GM19438 (cell line): ENCODE measurements around the gene DOHH.
"Not testable (repeated sequence)": the region's sequence is repeated elsewhere in the genome, so short reads cannot be mapped to it uniquely, and the experiment has no call there.

ENCODE experiments used
- ATAC-seq: cut with Tn5 transposase; IDR thresholded peaks from one replicate; pipeline ENCODE4 v1.9.1; 2021; ENCODE audit warnings: low read depth; ENCODE audit not compliant: unreplicated experiment

The DOHH gene

DNA sequence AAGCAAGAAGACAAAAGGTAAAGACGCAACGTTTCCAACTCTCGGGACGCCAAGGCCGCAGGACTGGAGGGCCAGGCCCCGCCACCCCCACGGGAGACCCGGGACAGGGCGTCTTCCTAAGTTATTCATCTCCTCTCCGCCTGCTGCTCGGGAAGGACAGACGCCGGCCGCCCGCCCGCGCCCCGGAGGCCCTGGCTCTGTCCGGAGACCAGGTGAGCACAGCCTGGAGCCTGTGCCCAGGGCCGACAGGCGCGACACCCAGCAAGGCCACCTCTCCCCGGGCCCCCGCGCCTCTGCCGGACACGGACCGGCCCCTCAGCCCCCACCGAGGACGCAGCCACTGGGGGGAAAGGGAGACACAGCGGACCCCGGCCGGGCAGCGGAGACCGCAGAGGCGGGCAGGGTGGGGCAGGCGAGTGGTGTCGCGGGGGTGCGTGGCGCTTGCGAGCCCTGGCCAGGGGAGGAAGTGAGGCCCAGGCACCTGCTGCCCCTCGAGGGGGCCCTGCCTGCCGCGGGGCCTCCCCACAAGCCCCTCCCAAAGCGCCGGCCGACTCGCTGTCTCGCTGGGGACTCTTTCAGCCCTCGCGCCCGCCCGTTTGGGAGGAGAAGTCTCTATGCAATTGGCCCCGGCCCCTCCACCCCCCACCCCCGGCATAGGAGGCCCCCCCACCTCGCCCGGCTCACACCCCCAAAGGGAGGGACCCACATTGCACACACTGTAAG lies 37.3 kb downstream of the DOHH start:
- ATAC-seq: no peak

DNA sequence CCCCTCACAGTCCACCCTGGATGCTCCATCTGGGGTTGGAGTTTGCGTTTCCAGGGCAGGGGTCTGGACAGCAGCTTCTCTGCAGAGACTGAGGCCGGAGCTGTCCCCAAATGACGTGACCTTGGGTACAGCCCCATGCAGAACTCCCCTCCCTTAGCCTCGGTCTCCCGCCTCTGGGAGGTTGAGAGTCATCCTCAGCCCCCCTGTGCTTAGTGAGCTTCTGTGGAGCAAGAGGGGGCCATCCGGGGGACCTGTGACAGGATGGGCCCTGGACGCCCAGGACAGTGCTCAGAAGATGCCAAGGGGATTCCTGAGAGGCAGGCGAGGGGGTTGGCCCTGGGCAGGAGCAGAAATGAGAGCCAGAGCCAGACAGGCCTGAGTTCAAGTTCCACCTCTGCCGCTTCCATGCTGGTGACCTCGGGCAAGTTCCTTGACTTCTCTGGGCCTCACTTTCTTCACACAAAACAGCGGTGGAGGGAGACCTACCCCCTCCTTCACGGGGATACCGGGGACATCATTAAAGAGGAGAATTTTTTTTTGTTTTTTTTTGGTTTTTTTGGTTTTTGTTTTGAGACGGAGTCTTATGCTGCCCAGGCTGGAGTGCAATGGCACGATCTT lies 40.4 kb downstream of the DOHH start:
- no peak for ATAC-seq

DNA sequence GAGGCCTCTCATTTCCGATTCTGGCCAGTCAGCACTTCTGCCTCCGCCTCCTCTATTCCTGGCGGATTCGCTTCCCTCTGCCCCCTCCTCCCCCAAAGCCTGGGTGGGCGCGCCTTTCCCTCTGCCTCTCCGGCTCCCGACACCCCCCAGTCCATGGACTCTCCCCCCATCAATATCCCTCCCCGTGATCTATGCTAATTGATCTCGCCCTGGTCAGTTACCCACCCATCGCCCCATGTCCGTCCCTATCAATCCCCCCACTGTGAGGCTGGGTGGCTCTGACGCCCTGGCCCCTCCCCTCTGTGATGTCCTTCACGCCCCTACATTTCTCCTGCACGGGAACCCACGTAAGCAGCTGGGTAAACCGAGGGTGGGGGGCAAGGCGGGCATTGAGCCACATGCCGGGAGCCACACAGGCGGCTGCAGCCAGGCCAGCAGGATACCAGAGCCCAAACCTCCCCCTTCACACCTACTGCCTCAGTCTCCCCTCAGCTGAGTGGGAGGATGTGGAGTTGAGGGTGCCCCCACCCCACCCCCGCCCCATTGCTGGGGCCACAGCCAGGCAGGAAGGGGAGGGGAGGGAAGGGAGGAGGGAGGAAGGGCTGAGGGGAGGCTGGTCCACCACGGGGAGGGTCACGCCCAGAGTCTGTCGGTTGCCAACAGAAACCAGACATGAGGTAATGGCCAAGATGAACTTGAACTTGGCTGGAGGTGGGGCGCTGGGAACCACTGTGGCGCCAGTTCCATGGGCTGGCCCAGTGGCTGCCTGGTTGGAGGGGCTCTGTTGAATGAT lies 41.2 kb downstream of the DOHH start:
- no peak for ATAC-seq

DNA sequence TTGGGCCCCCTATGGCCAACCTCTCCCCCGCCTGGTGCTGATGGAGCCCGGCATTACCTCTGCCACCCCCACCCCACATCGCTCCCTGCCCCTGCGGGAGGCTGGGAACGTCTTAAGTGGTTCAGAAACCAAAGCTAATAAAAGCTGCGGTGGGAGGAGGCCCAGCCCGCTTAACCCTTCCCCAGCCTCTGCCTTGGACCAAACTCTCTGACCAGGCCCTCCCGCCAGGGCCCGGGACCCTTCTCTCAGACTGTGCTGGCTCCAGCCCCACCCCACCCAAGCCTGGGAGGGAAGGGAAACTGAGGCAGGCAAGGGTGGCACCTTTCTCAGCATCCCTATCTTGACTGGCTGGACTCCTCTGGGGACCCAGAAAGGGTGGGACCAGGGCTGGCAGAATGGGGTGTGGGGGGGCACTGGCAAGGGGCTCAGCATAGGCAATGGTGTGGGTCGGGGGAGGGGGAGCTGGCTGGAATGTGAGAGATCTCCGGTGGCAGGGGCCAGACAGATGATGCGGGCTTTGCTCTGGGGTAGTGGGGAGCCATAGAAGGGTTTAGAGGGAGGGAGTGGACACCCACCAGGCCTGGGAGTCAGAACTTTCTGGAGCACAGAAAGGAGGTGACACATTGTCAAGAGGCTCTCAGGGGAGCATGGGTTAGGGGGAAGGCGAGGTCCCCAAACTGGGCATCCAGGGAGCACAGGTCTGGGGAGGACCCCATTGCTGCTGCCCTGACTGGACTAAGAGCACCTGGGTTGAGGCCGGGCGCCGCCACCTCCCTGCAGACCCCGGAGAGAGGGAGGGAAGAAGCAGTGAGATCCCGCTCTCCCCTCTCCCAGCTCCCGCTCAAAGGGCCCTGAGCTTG lies 42.0 kb downstream of the DOHH start:
- no peak for ATAC-seq

DNA sequence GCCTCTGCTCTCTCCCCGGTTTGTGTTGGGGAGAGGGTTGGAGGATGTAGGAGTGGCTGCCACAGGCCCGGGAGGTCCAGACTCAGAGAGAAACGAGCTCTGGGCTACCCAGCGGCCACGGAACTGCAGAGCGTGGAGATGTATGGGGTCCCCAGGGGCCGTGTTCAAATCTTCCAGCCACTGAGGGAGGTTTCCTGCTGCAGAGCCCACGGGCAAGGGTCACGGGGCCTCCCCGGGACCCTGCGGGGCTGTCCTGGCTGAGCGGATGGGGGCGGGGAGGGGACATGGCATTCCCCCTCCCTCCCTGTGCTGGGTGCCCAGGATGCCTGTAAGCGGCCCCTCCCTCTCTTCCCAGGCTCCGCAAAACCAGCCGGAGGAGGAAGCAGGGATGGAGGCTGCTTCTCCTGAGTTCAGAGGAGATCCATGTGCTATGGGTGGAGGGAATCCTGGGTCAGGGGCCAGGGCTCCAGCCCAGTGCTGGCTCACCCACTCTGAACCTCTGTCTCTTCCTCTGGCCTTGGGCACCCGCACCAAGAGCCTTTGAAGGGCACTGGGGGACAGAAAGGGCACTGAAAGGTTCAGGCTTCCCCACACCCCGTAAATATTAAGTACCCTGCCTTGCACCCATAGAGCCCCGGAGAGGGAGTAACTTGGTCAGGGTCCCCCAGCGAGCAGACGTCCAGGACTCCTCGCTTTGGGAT lies 42.8 kb downstream of the DOHH start:
- ATAC-seq: no peak

DNA sequence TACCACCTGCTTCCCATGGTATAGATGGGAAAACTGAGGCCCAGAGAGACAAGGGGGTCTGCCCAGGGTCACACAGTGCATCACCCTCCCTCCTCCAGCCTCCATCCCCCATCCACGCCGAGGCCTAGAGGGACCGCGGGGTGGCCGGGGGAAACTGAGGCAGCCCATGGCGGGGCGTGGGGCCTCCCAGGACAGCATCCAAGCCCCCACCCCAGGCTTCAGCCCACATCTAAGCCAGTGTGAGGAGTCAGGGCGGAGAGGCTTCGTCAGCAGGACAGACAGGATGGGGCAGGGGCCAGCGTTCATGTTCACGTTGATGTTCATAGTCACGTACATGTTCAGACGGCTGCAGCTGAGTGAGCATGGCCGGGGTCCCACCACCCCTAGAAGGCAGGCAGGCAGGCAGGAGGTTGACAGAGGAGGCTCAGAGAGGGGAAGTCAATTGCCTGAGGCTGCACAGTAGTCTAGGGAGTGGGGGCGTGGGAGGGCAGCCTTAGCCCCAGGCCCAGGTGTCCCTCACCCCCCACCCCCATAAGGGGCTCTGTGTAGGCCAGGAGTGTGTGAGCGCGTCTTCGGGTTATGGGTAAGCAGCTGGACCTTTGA lies 43.4 kb downstream of the DOHH start:
- no peak for ATAC-seq

DNA sequence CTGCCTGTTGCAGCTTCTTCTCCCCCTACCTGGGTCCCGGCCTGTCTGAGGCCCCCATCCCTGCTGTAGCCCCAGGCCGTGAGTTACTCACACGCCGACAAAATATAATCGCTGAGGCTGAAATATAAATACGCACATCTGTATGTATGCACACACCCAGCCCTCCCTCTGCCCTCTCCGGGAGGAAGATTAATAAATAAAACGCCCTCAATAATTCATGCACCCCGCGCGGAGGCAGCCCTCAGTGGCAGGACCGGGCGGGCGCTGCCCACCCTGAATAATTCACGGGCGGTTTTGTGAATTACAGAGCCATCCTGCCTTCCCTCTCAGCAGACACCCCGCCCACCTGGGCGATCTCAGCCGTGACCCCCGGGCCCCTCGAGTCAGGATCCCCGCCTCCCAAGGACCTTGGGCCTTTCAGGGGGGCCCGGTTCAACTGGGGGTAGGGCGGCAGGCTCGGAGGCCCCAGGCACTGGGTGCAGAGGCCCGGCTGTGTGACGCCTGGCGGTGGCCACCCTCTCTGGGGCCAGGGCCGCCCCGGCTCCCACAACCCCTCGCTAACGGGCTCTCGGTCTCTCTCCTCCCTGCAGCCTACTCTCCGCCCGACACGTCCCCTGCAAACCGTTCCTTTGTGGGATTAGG lies 44.4 kb downstream of the DOHH start:
- ATAC-seq: no peak

DNA sequence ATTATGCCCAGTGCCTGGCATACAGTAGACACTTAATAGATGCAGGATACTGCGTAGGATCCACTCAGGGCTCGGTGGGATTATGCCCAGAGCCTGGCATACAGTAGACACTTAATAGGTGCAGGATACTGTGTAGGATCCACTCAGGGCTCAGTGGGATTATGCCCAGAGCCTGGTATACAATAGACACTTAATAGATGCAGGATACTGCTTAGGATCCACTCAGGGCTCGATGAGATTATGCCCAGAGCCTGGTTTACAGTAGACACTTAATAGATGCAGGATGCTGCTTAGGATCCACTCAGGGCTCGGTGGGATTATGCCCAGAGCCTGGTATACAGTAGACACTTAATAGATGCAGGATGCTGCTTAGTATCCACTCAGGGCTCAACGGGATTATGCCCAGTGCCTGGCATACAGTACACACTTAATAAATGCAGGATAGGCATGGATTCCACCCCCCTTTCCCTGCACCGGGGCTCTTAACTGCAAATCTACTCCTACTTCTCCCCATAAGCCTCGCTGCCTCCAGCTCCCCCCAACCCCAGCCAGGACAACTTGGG lies 45.0 kb downstream of the DOHH start:
- ATAC-seq: no peak

DNA sequence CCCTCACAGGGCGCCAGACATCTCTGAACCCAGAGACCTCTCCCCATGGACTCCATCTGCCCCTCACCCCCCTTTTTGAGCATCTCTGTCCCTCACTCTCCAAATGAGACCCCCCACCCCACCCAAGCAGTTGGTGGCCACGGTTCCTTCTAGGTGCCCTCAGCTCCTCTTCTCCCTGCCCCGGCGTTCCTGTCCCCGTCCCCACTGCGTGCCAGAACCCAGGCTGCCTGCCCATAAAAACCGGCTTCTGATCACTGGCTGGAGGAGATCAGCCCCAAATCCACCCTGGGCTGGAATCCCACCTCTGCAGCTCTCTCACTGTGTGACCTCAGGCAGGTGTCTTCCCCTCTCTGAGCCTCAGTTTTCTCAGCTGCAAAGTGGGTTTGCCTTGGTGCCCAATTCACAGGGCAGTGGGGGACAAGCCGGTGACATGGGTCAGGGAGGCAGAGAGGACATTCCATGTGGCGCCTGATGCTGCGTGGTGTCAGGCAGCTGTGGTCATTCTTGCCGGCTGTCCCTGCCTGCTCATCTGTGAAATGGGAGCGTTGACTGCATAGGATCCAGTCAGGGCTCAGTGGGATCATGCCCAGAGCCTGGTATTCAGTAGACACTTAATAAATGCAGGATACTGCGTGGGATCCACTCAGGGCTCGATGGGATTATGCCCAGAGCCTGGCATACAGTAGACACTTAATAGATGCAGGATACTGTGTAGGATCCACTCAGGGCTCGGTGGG lies 45.6 kb downstream of the DOHH start:
- ATAC-seq: no peak

DNA sequence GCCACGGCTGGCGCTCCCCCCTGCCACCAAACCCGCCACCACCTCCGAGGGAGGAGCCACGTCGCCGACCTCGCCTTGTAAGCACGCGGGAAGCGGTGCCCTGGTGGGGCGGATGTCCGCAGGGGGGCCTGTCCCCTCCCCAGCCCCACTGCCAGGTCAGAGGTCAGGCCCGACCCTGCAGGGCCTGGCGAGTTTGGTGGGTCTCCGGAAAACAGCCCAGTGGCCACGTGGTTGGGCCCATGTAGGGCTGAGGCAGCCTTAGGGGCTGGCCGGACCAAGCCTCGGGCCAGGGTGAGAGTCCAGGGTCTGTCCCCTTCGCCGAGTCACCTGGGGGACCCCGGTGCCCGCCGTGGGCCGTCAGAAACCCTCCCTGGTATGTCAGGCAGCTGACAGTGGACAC lies 46.6 kb downstream of the DOHH start:
- ATAC-seq: no peak

DNA sequence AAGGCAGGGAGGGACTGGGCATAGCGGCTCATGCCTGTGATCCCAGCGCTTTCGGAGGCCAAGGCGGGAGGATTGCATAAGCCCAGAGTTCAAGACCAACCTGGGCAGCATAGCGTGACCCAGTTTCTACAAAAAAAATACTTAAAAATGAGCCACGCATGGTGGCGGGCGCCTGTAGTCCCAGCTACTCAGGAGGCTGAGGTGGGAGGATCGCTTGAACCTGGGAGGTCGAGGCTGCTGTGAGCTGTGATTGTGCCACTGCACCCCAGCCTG lies 47.6 kb downstream of the DOHH start:
- ATAC-seq: not testable (repeated sequence)

DNA sequence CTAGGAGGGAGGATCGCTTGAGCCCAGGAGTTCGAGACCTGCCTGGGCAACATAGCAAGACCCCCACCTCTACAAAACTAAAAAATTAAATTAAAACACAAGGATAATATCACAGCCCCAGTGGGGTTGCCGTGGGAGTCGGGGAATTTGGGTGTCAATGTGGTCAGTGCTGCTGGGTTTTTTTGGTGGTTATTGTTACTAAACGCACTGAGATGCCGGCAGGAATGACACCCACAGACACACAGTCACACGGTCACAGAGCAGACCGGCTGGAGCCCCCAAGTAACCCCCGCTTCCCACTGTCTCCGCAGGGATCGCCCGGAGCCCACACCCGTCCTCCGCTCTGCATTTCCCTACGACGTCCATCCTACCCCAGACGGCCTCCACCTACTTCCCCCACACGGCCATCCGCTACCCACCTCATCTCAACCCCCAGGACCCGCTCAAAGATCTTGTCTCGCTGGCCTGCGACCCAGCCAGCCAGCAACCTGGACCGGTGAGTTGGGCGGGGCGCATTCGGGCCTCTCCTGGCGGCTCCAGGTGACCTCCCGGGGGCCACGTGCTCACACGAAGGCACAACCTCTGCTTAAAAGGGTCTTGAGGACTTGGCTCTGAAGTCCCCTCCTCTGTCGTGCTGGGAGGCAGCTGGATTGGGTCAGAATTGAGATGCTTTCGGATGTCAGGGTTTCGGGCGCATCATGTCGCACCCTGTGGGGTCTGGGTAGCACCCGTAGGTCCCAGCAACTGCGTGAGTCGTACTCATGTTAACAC lies 48.1 kb downstream of the DOHH start:
- ATAC-seq: no peak

DNA sequence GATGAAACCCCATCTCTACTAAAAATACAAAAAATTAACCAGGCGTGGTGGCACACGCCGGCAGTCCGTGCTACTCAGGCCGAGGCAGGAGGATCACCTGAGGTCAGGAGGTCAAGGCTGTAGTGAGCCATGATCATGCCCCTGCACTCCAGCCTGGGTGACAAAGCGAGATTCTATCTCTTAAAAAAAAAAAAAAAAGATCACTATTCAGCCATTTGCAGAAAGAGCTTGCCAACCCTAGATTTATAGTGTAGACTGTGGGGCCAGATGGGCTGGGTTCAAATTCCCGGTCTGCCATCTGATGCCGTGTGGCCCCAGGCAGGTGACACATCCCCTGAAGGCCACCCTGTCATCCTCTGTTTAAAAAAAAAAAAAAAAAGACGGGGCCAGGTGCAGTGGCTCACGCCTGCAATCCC lies 49.0 kb downstream of the DOHH start:
- no peak for ATAC-seq

DNA sequence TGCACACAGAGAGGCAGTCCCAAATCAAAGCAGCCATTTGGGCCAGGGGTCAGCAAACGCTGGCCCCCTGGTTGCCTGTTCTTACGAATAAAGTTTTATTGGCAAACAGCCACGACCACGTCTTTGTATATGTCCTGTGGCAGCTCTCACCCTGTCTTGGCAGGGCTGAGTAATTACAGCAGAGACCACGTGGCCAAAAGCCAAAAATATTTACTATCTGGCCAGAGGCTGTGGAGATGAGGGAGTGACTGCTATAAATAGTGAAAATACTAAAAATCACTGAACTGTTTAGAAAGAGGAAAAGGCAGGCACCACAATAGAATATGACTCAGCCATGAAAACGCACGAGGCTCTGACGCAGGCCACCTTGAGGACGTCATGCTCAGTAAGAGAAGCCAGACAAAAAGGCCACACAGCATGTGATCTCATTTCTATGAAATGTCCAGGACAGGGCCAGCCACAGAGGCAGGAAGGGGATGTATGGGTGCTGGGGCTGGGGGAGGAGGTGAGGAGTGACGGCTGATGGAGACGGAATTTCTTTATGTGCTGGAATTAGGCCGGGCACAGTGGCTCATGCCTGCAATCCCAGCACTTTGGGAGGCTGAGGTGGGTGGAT lies 49.6 kb downstream of the DOHH start:
- no peak for ATAC-seq

DNA sequence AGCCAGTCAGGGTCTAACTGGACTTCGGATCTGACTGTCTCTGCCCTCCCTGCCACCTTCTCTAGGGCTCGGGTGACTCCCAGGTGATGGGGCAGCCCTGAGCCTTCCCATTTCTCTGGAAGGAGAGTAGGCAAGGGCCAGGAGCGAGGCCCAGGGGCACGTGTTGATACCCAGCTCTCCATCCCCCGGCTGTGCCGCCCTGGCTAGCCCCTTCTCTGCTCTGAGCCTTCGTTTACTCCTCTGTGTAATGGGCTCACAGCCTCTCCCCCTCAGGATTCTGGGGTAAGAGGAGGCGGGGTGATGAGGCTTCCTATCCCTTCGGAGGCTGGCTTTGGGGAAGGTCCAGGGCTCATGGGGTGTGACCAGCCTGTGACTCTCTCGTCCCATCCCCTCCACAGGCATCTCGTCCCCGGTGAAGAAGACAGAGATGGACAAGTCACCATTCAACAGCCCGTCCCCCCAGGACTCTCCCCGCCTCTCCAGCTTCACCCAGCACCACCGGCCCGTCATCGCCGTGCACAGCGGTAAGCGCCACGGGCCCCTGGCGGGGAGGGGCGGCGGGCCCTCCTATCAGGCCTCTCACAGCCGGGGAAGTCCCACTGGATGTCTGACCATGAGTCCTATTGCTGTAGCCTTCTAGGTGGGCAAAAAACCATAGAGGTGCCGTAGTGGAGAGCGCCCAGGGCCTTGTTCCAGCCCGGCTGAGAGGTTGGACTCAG lies 51.7 kb downstream of the DOHH start:
- no peak for ATAC-seq

DNA sequence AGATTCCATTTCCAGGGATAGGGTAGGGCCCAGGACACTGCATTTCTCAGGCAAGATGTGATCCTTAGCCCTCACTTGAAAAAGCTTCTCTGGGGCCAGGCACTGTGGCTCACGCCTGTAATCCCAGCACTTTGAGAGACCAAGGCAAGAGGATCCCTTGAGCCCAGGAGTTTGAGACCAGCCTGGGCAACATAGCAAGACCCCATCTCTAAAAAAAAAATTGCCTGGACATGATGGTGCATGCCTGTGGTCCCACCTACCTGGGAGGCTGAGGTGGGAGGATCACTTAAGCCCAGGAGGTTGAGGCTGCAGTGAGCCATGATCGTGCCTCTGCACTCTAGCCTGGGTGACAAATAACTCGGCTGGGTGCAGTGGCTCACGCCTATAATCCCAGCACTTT lies 53.8 kb downstream of the DOHH start:
- ATAC-seq: not testable (repeated sequence)
